GOT3 (cell line): ENCODE results near the gene CBR3.

Experiments
- DNase-seq: peaks from one replicate; lab custom pipeline; 2025; ENCODE audit warnings: mixed read lengths; lab: John Stamatoyannopoulos, UW

The CBR3 gene

GRCh38 chr21:36183144-36183795 is 48.4 kb downstream of the CBR3 start:
- DNase-seq, result no peak

GRCh38 chr21:36184545-36184944 is 49.7 kb downstream of the CBR3 start:
- DNase-seq, result no peak

GRCh38 chr21:36185523-36185922 is 50.6 kb downstream of the CBR3 start:
- no peak for DNase-seq

- DNase-seq, result no peak
These were observed 51.2 kb downstream of the CBR3 start for GRCh38 chr21:36186081-36186480.

GRCh38 chr21:36186506-36187399 is 51.9 kb downstream of the CBR3 start:
- no peak for DNase-seq

- DNase-seq, result no peak
These were observed 53.3 kb downstream of the CBR3 start for GRCh38 chr21:36188081-36188681.

GRCh38 chr21:36188937-36189336 is 54.1 kb downstream of the CBR3 start:
- DNase-seq, result no peak

GRCh38 chr21:36190736-36191135 is 55.9 kb downstream of the CBR3 start:
- DNase-seq, result no peak

- no peak for DNase-seq
These were observed 58.3 kb downstream of the CBR3 start for GRCh38 chr21:36193200-36193599.

- no peak for DNase-seq
These were observed 59.1 kb downstream of the CBR3 start for GRCh38 chr21:36194024-36194423.

GRCh38 chr21:36195613-36196012 is 60.7 kb downstream of the CBR3 start:
- no peak for DNase-seq
